ENCODE measurements around the gene DCBLD2. TPM values are rescaled to one million over a fixed set of nuclear protein-coding genes. Genes with fewer than 3 reads are reported as not detected.

Gene DCBLD2
- total RNA-seq, 1 experiment from 2014 or later, result 138 TPM

- DNase-seq (ENCODE audit: low read depth), result no peak
- in situ Hi-C loops (cut with HindIII; ENCODE audit: low pct_unique_long_range_greater_than_20kb, low sequenced_read_pairs), result loop anchor here (25.0 kb wide), 1 partner anchor 172 kb away; no protein-coding TSS in a partner anchor
These were observed 117.5 kb downstream of the DCBLD2 start for GRCh38 chr3:98784042-98784441.

GRCh38 chr3:98782824-98783500 lies 118.5 kb downstream of the DCBLD2 start:
- peak; percentile 86 for DNase-seq (ENCODE audit: low read depth)
- in situ Hi-C loops (cut with HindIII; ENCODE audit: low pct_unique_long_range_greater_than_20kb, low sequenced_read_pairs), result loop anchor here (25.0 kb wide), 1 partner anchor 171 kb away; no protein-coding TSS in a partner anchor

- in situ Hi-C loops (cut with HindIII; ENCODE audit: low pct_unique_long_range_greater_than_20kb, low sequenced_read_pairs), result loop anchor here (25.0 kb wide), 1 partner anchor 168 kb away; no protein-coding TSS in a partner anchor
- DNase-seq (ENCODE audit: low read depth), result no peak
These were observed 121.2 kb downstream of the DCBLD2 start for GRCh38 chr3:98780343-98780742.

- in situ Hi-C loops (cut with HindIII; ENCODE audit: low pct_unique_long_range_greater_than_20kb, low sequenced_read_pairs), result loop anchor here (25.0 kb wide), 1 partner anchor 167 kb away; no protein-coding TSS in a partner anchor
- no peak for DNase-seq (ENCODE audit: low read depth)
These were observed 121.8 kb downstream of the DCBLD2 start for GRCh38 chr3:98779541-98780335.

GRCh38 chr3:98778852-98779413 lies 122.6 kb downstream of the DCBLD2 start:
- in situ Hi-C loops (cut with HindIII; ENCODE audit: low pct_unique_long_range_greater_than_20kb, low sequenced_read_pairs), result loop anchor here (25.0 kb wide), 1 partner anchor 167 kb away; no protein-coding TSS in a partner anchor
- peak; percentile 64 for DNase-seq (ENCODE audit: low read depth)

- no peak for DNase-seq (ENCODE audit: low read depth)
- in situ Hi-C loops (cut with HindIII; ENCODE audit: low pct_unique_long_range_greater_than_20kb, low sequenced_read_pairs), result loop anchor here (25.0 kb wide), 1 partner anchor 166 kb away; no protein-coding TSS in a partner anchor
These were observed 123.1 kb downstream of the DCBLD2 start for GRCh38 chr3:98778383-98778782.

GRCh38 chr3:98777801-98778220 lies 123.7 kb downstream of the DCBLD2 start:
- no peak for DNase-seq (ENCODE audit: low read depth)
- in situ Hi-C loops (cut with HindIII; ENCODE audit: low pct_unique_long_range_greater_than_20kb, low sequenced_read_pairs), result loop anchor here (25.0 kb wide), 1 partner anchor 166 kb away; no protein-coding TSS in a partner anchor

GRCh38 chr3:98777286-98777685 lies 124.2 kb downstream of the DCBLD2 start:
- no peak for DNase-seq (ENCODE audit: low read depth)
- in situ Hi-C loops (cut with HindIII; ENCODE audit: low pct_unique_long_range_greater_than_20kb, low sequenced_read_pairs), result loop anchor here (25.0 kb wide), 1 partner anchor 165 kb away; no protein-coding TSS in a partner anchor

- in situ Hi-C loops (cut with HindIII; ENCODE audit: low pct_unique_long_range_greater_than_20kb, low sequenced_read_pairs), result loop anchor here (25.0 kb wide), 1 partner anchor 164 kb away; no protein-coding TSS in a partner anchor
These were observed 125.4 kb downstream of the DCBLD2 start for GRCh38 chr3:98776140-98776493.

GRCh38 chr3:98775459-98776139 lies 125.9 kb downstream of the DCBLD2 start:
- in situ Hi-C loops (cut with HindIII; ENCODE audit: low pct_unique_long_range_greater_than_20kb, low sequenced_read_pairs), result loop anchor here (25.0 kb wide), 1 partner anchor 163 kb away; no protein-coding TSS in a partner anchor

More at GRCh38 chr3:98776140-98776493, 125.4 kb downstream of the DCBLD2 start:
- no peak for DNase-seq (ENCODE audit: low read depth)

GRCh38 chr3:98772022-98772421 lies 129.5 kb downstream of the DCBLD2 start:
- in situ Hi-C loops (cut with HindIII; ENCODE audit: low pct_unique_long_range_greater_than_20kb, low sequenced_read_pairs), result no loop called here
- no peak for DNase-seq (ENCODE audit: low read depth)

More at GRCh38 chr3:98775459-98776139, 125.9 kb downstream of the DCBLD2 start:
- DNase-seq (ENCODE audit: low read depth), result no peak

- no peak for DNase-seq (ENCODE audit: low read depth)
- in situ Hi-C loops (cut with HindIII; ENCODE audit: low pct_unique_long_range_greater_than_20kb, low sequenced_read_pairs), result no loop called here
These were observed 131.0 kb downstream of the DCBLD2 start for GRCh38 chr3:98770261-98771039.

- no peak for DNase-seq (ENCODE audit: low read depth)
- in situ Hi-C loops (cut with HindIII; ENCODE audit: low pct_unique_long_range_greater_than_20kb, low sequenced_read_pairs), result no loop called here
These were observed 132.0 kb downstream of the DCBLD2 start for GRCh38 chr3:98769448-98769847.

- in situ Hi-C loops (cut with HindIII; ENCODE audit: low pct_unique_long_range_greater_than_20kb, low sequenced_read_pairs), result no loop called here
These were observed 132.5 kb downstream of the DCBLD2 start for GRCh38 chr3:98768961-98769360.

GRCh38 chr3:98766924-98767323 lies 134.6 kb downstream of the DCBLD2 start:
- DNase-seq (ENCODE audit: low read depth), result no peak

More at GRCh38 chr3:98768961-98769360, 132.5 kb downstream of the DCBLD2 start:
- DNase-seq (ENCODE audit: low read depth), result no peak

GRCh38 chr3:98765721-98766120 lies 135.8 kb downstream of the DCBLD2 start:
- in situ Hi-C loops (cut with HindIII; ENCODE audit: low pct_unique_long_range_greater_than_20kb, low sequenced_read_pairs), result no loop called here

More at GRCh38 chr3:98766924-98767323, 134.6 kb downstream of the DCBLD2 start:
- in situ Hi-C loops (cut with HindIII; ENCODE audit: low pct_unique_long_range_greater_than_20kb, low sequenced_read_pairs), result no loop called here

GRCh38 chr3:98764472-98764884 lies 137.0 kb downstream of the DCBLD2 start:
- DNase-seq (ENCODE audit: low read depth), result no peak
- in situ Hi-C loops (cut with HindIII; ENCODE audit: low pct_unique_long_range_greater_than_20kb, low sequenced_read_pairs), result no loop called here

More at GRCh38 chr3:98765721-98766120, 135.8 kb downstream of the DCBLD2 start:
- no peak for DNase-seq (ENCODE audit: low read depth)
